OCI-LY3 (cell line): ENCODE data around the gene VPS41.

Source experiments
- H2AFZ ChIP-seq: fragments of 200-600, 300-600 bp; shearing (Covaris generic); 2 replicates; pipeline ENCODE4 v1.6.0; 2014; ENCODE audit warnings: antibody characterized with exemption, low read depth, low read length
- H3K27ac ChIP-seq: fragments of 200-600, 300-600 bp; sonication (generic); 2 replicates; pipeline ENCODE4 v1.5.1; 2014; ENCODE audit warnings: mild to moderate bottlenecking, low read length, moderate library complexity, mixed read lengths
- H3K27me3 ChIP-seq: fragments of 200-600, 300-600 bp; sonication (generic); 2 replicates; pipeline ENCODE4 v1.6.1; 2014; ENCODE audit warnings: low read depth, low read length, mixed read lengths
- H3K36me3 ChIP-seq: fragments of 200-600, 300-600 bp; sonication (generic); replicated peaks from 2 replicates; pipeline ENCODE3; 2014; ENCODE audit warnings: low read depth, low read length, mixed read lengths
- H3K4me1 ChIP-seq: fragments of 300-600, 200-600 bp; sonication (generic); 2 replicates; pipeline ENCODE4 v1.6.1; 2014; ENCODE audit warnings: low read length, mixed read lengths
- H3K4me2 ChIP-seq: fragments of 200-600, 300-600 bp; sonication (generic); 2 replicates; pipeline ENCODE4 v1.6.1; 2014; ENCODE audit warnings: low read length, mixed read lengths
- H3K4me3 ChIP-seq: fragments of 300-600, 200-600 bp; sonication (generic); 2 replicates; pipeline ENCODE4 v1.5.1; 2014; ENCODE audit warnings: antibody characterized with exemption, mild to moderate bottlenecking, low read length, moderate library complexity
- H3K79me2 ChIP-seq: fragments of 300-600, 200-600 bp; shearing (Covaris generic); 2 replicates; pipeline ENCODE4 v1.6.1; 2014; ENCODE audit warnings: mild to moderate bottlenecking, low read length, mixed read lengths
- H3K9ac ChIP-seq: fragments of 300-600, 200-600 bp; shearing (Covaris generic); 2 replicates; pipeline ENCODE4 v1.6.0; 2014; ENCODE audit warnings: mild to moderate bottlenecking, low read length, moderate library complexity
- H3K9me3 ChIP-seq: fragments of 200-600, 300-600 bp; shearing (Covaris generic); 2 replicates; pipeline ENCODE4 v1.6.1; 2014; ENCODE audit warnings: low read length, mixed read lengths; ENCODE audit not compliant: insufficient read depth
- H4K20me1 ChIP-seq: fragments of 200-600, 300-600 bp; sonication (generic); 2 replicates; pipeline ENCODE4 v1.6.1; 2016; ENCODE audit warnings: low read length, mixed read lengths; ENCODE audit not compliant: insufficient read depth
- CTCF ChIP-seq: fragments of 200-600, 300-600 bp; sonication (generic); IDR thresholded peaks from 2 replicates; pipeline ENCODE4 v1.5.1; 2014; ENCODE audit warnings: antibody characterized with exemption, low read length, low read depth
- EZH2phosphoT487 ChIP-seq: fragments of 200-600 bp; shearing (Covaris generic); IDR thresholded peaks from 2 replicates; pipeline ENCODE4 v1.6.1; 2018; ENCODE audit warnings: antibody characterized with exemption, mixed run types, low read depth

The VPS41 gene

GRCh38 chr7:38686888-38687287 is 222.1 kb downstream of the VPS41 start:
- Histone ChIP-seq H3K9ac (no peak overlapping the region), H3K27me3 (no peaks in the 10 kb centered on the region)

DNA sequence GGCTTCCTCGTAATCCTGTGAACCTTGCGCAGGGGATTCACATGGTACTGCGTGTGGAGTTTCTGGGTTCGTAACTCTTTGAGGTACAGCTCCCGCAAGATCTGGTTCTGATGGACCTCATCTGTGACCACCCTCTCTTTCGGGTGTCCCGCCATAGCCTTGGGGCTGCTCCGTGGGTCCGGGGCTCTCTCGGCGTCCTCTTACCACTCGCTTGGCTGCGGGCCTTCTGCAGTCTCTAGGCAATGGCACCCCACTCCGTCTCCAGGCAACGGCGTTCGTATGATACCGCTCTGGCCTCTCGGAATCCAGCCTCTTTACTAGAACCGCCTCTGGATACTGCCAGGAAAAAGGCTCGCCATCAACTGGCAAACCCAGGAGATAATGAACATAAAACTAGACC is 223.1 kb downstream of the VPS41 start:
- no peak overlapping the region for H3K27ac ChIP-seq
- H3K4me3 ChIP-seq = no peak overlapping the region
- H3K36me3 ChIP-seq = no peaks in the 10 kb centered on the region
- no peaks in the 10 kb centered on the region for H3K4me1 ChIP-seq
- TF ChIP-seq EZH2phosphoT487 (no peak), CTCF (no peak)
- H4K20me1 ChIP-seq = no peaks in the 10 kb centered on the region
- no peaks in the 10 kb centered on the region for H3K79me2 ChIP-seq
- H3K9ac ChIP-seq = no peak overlapping the region
- H3K27me3 ChIP-seq = no peaks in the 10 kb centered on the region
- H2AFZ ChIP-seq = no peak overlapping the region
- H3K4me2 ChIP-seq = no peak overlapping the region
- no peaks in the 10 kb centered on the region for H3K9me3 ChIP-seq

More at GRCh38 chr7:38686888-38687287, 222.1 kb downstream of the VPS41 start:
- H3K4me2 ChIP-seq = no peak overlapping the region
- H4K20me1 ChIP-seq = no peaks in the 10 kb centered on the region
- H2AFZ ChIP-seq = no peak overlapping the region
- H3K27ac ChIP-seq = no peak overlapping the region
- H3K9me3 ChIP-seq = no peaks in the 10 kb centered on the region
- TF ChIP-seq CTCF (no peak), EZH2phosphoT487 (no peak)
- H3K4me1 ChIP-seq = no peaks in the 10 kb centered on the region
- H3K79me2 ChIP-seq = no peaks in the 10 kb centered on the region
- H3K4me3 ChIP-seq = no peak overlapping the region
- no peaks in the 10 kb centered on the region for H3K36me3 ChIP-seq

GRCh38 chr7:38682606-38683005 is 226.4 kb downstream of the VPS41 start:
- Histone ChIP-seq H3K4me3 (no peak overlapping the region), H3K79me2 (no peaks in the 10 kb centered on the region), H3K9ac (no peak overlapping the region), H3K4me2 (no peak overlapping the region), H2AFZ (no peak overlapping the region), H3K27ac (no peak overlapping the region), H3K4me1 (peaks cover 13% of the 10 kb centered on the region), H3K36me3 (no peaks in the 10 kb centered on the region), H3K9me3 (no peaks in the 10 kb centered on the region), H4K20me1 (no peaks in the 10 kb centered on the region), H3K27me3 (no peaks in the 10 kb centered on the region)
- no peak for TF ChIP-seq EZH2phosphoT487
- no peak for TF ChIP-seq CTCF

- Histone ChIP-seq H3K4me3 (no peak overlapping the region), H3K9ac (no peak overlapping the region), H4K20me1 (no peaks in the 10 kb centered on the region), H3K27me3 (no peaks in the 10 kb centered on the region), H3K4me2 (no peak overlapping the region), H3K4me1 (peaks cover 13% of the 10 kb centered on the region), H3K9me3 (no peaks in the 10 kb centered on the region), H2AFZ (no peak overlapping the region), H3K36me3 (no peaks in the 10 kb centered on the region), H3K79me2 (no peaks in the 10 kb centered on the region), H3K27ac (no peak overlapping the region)
- TF ChIP-seq EZH2phosphoT487 (no peak), CTCF (no peak)
These were observed 227.1 kb downstream of the VPS41 start for GRCh38 chr7:38681882-38682281.
